HT-29 (cell line): ENCODE data around the gene FUT8. TPM values are rescaled to one million over a fixed set of nuclear protein-coding genes. Genes with fewer than 3 reads are reported as not detected.

ENCODE experiments used
- DNase-seq: peaks from one replicate; pipeline ENCODE4 v3.0.0-alpha.2; 2015; ENCODE audit warnings: low spot score
- total RNA-seq: library from RNA; depleted of rRNA; stranded (reverse); fragments of >200 nt; shearing (Covaris generic); gene quantifications from 2 replicates; pipeline ENCODE4 v1.2.3, GENCODE V29; 2014; rRNA removed

FUT8 gene
- 2.8 and 2.9 TPM in 2 replicates for total RNA-seq

GRCh38 chr14:65412032-65412846 is at the start of gene FUT8:
Gene FUT8 (plus strand): TSS chr14:65412730. CDS start chr14:65561564, 148,834 bp downstream.
- DNase-seq = peak; percentile 81

DNA sequence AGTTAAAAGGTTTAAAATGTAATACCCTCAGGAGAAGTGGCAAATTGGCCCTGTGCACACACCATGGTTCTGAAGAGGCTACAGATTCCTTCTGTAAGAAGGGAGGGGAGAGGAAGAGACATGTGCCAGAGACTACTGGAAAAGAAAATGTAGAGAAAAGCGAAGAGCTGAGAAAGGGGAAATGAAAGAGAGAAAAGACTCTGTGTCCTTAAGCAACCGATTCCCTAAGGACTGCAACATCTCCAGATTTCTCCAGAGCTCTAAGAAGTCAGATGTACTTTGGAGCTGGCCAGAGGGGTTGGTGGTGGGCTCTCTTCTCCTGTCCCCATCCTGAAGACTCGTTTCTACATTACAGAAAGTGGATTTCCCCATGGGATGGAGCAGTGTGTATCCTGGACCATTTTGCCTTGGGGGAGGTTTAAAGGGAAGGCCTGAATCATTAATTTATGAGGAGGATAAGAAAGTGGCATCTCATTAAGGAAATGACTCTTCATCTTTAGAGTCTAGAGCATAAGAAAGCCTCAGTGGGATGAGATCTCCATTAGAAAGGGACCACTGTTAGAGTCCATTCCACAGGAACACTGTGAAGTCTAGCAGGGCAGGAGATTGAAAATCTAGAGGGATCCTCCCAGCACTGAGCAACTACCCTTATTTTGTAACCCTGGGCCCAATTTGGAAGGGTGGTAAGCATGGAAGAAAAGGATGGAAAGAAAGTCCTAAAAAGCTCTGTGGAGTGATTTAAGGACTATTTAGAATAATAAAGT is 45.5 kb upstream of the FUT8 start:
- DNase-seq = no peak

DNA sequence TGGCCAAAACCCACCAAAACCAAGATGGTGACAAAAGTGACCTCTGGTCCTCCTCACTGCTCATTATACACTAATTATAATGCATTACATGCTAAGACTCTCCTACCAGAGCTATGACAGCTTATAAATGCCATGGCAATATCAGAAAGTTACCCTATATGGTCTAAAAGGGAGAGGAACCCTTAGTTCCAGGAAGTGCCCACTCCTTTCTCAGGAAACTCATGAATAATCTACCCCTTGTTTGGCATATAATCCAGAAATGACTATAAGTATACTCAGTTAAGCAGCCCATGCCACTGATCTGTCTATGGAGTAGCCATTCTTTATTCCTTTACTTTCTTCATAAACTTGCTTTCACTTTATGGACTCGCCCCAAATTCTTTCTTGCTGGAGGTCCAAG is 43.0 kb upstream of the FUT8 start:
- no peak for DNase-seq

DNA sequence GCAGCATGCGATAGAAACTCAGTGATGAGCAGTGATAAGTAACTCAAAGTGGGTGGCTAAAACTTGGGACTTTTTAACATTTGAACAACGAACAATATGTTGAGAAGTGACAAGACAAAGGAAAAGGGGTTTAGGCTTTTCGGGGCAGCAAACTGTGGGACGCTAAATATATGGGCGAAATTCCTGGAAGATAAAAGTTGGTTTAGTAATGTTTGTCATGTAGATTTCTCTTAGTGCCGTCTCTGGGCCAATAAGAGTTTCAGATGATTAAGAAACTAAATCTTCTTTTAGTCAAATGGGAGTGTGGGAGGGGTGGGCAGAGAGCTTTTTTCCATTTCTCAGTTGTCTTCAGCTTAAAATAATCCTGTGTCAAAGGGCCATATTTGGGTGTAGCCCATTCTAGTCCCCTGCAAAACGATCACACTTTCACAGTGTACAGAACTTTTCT is 41.7 kb upstream of the FUT8 start:
- DNase-seq = no peak

DNA sequence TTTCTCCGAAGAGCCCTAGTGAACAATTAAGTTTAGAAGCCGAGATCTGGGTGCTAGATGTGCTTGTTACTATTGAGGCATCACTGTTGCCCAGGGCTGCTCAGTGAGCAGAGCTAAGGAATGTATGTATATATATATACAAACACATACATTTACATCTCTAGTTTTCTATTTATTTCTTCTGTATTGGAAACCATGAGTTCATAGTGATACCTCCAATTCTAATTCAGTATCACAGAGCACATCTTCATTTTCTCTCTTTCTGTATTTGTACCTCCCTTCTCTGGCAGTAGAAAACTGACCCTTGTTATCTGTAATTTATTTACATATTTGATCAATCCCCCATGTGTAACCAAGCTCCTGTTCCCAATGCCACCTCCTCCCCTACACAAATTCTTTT is 40.7 kb upstream of the FUT8 start:
- no peak for DNase-seq

GRCh38 chr14:65373016-65373670 is 39.4 kb upstream of the FUT8 start:
- no peak for DNase-seq

- no peak for DNase-seq
Measured at GRCh38 chr14:65373671-65374039, 38.9 kb upstream of the FUT8 start.

- no peak for DNase-seq
Measured at GRCh38 chr14:65377576-65377975, 35.0 kb upstream of the FUT8 start.

DNA sequence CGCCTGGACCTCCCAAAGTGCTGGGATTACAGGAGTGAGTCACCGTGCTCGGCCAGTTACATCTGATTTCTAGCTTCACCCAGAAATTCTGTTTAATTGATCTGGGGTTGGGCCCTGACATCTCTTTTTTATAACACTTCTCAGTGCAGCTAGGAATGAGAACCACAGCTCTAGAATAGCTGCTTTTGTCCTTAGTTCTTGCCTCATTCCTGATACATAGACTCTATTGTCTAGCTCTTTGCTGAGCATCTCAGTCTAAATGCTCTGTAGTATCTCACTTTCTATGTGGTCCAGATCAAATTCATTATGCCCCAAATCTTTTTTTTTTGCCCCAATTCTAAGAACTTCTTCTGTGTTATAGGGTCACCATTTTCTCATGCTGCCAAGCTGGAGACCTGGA is 29.9 kb upstream of the FUT8 start:
- DNase-seq = no peak

- no peak for DNase-seq
Measured at GRCh38 chr14:65387171-65387570, 25.4 kb upstream of the FUT8 start.

GRCh38 chr14:65387628-65388027 is 24.9 kb upstream of the FUT8 start:
- no peak for DNase-seq

DNA sequence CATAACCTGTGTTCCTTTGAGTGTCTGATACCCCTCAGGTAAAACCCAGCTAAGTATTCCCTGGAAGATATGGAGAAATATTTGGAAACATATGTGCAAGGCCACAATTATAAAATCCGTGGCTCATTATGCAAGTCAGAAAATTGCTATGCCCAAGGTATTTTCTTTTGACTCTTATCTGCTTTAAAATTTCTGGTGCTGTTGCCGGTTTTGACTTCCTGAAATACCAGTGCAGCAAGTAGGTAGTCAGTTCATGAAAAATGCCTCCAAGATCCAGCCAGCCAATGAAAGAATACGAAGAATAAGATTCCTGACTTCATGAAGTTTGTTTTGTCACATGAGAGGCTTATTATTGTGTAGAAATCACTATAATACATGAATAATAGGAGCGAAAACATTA is 20.2 kb upstream of the FUT8 start:
- DNase-seq = no peak

DNA sequence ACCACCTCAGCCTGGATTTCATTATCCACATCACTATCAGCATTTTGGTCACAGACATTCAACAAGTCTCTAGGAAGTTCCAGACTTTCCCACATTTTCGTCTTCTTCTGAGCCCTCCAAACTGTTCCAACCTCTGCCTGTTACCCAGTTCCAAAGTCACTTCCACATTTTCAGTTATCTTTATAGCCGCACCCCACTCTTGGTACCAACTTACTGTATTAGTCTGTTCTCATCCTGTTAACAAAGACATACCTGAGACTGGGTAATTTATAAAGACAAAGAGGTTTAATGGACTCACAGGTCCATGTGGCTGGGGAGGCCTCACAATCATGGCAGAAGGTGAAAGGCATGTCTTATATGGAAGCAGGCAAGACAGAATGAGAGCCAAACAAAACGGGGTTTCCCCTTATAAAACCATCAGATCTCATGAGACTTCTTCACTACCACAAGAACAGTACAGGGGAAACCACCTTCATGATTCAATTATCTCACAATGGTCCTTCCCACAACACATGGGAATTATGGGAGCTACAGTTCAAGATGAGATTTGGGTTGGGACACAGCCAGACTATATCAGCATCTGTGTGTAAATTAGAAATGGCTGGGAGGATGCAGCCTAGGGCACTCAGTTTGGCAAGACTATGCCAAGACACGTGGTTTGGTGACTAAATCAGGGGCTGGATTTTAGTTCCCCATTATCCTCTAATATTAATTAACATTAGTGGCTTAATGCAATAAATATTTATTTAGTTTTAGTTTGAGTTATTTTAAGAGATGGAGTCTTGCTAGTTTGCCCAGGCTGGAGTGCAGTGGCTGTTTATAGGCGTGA is 16.2 kb upstream of the FUT8 start:
- no peak for DNase-seq

GRCh38 chr14:65403231-65403630 is 9.3 kb upstream of the FUT8 start:
- DNase-seq = no peak

DNA sequence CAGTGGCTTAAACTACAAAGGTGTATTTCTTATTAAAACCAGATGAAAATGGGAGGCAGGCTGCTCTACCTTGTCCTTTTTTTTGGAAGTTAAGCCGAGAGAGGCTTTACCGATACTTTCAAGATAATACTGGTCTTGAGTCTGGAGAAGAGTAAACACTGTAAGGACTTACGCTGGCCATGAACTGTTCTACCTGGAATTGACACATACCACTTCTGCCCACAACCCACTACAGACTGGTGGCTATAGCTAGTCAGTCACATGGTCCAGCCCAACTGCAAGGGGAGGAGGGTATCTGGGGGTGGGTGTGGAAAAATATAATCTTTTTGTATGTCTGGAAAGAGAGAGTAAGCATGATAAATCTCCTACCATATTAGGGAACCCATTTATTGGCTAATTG is 4.4 kb upstream of the FUT8 start:
- no peak for DNase-seq

DNA sequence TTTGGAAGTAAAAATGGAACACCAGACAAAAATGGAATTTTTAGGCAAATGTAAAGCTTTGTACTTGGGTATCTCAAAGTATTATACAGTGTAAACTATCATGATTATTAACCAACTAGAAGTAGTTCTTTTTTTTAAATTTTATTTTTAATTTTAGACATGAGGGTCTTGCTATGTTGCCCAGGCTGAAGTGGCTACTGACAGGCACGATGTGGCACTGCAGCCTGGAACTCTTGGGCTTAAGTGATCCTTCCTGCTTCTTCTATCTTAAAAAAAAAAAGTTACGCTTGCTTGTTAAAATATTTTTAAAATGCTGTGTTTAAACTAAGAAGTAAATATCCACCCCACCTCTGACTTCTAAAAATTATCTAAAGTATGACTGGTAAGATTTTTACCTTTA is 1.9 kb upstream of the FUT8 start:
- no peak for DNase-seq

GRCh38 chr14:65411656-65412031 is 886 bp upstream of the FUT8 start:
- peak; percentile 75 for DNase-seq

DNA sequence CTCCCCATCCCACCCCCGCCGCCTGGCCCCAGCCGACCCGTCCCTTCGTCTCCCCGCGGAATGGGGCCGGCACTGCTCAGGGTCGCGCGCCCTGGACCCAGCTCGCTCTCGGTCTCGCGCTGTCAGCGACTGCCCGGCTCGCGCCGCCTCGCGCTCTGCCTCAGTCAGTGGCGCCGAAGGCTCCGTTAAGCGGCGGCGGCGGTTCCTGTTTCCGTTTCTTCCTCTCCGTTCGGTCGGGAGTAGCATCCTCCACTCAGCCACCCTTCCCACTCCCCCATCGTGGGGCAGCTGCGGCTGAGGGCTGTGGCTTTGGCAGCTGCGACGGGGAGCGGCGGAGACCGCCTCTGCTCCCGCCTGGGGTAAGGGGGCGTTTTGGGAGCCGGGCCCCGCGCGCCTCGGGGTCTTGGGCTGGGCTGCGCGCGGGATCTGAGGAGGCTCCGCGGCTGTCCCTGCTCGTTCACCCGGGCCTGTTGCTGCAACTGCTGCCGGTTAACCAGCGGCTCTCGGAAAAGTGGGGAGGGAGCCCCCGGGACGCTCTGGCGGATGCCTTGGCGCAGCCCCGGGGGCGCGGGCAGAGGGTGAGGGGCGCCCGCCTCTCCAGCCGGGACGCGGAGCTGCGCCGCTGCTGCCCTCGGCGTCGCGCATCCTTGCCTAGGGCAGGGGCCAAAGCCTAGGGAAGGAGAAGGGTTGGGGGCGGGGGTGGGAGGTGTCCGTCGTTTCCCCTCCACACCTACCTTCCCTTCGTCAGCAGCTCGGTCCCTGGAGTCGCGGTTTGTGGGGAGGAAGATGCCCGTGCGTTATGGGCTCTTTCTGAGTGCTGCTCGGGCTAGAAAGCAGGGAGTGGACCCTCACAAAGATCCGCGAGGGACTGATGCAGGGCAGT is 567 bp downstream of the FUT8 start:
- DNase-seq = peak; percentile 42

- DNase-seq = no peak
Measured at GRCh38 chr14:65413739-65414045, 1.2 kb downstream of the FUT8 start.

DNA sequence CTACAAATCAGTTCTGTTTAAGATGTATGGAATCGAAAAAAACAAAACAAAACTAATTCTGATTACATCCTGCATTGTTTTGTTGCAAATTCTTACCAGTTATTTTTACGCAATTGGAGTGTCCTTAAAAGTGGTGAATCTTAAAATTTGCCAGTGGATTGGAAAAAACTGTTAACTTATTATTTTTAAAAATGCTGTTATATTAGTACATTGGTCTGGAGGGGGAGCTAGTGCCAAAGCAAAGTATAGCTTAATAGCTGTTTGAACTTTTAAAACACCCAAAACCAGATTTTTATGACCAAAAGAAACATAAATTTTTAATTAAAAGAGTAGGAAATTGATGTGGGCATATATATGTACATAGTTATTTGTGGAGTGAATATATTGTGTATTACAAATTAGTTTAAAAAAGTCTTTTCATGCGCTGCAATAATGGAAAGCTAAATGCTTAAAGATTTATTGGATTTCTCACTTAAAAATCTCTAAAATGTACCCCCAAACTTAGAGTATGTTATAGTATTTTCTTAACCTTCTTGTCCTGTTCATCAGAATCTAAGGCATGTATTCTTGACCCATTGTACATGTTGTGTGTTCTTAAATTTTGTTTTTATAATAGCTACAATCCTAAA is 2.5 kb downstream of the FUT8 start:
- DNase-seq = peak; percentile 36
